Endodermal cell (in vitro differentiated cells): ENCODE measurements around the gene CAND1. TPM values are rescaled to one million over a fixed set of nuclear protein-coding genes. Genes with fewer than 3 reads are reported as not detected.

Experiments
- DNase-seq: peaks from one replicate; pipeline ENCODE4 v3.0.0-alpha.2; 2017
- H3K27ac ChIP-seq: 2 replicates; pipeline ENCODE4 v1.5.1; 2013; ENCODE audit warnings: mild to moderate bottlenecking, low read depth, low read length, moderate library complexity
- H3K27me3 ChIP-seq: 2 replicates; pipeline ENCODE4 v1.6.1; 2013; ENCODE audit warnings: mild to moderate bottlenecking, low read length, moderate library complexity; ENCODE audit not compliant: insufficient read depth, control insufficient read depth, poor library complexity, severe bottlenecking
- H3K36me3 ChIP-seq: 2 replicates; pipeline ENCODE4 v1.7.0; 2013; ENCODE audit warnings: mild to moderate bottlenecking, low read length, moderate library complexity; ENCODE audit not compliant: control insufficient read depth, insufficient read depth
- H3K4me1 ChIP-seq: one replicate; pipeline ENCODE4 v1.7.0; 2013; ENCODE audit warnings: low read length; ENCODE audit not compliant: control insufficient read depth, insufficient read depth
- H3K4me3 ChIP-seq: 2 replicates; pipeline ENCODE4 v1.5.1; 2013; ENCODE audit warnings: mild to moderate bottlenecking, low read length, moderate library complexity
- H3K9ac ChIP-seq: 2 replicates; pipeline ENCODE4 v1.6.1; 2013; ENCODE audit warnings: mild to moderate bottlenecking, low read length, moderate library complexity; ENCODE audit not compliant: poor library complexity, severe bottlenecking; ENCODE audit errors: extremely low read depth
- H3K9me3 ChIP-seq: 2 replicates; pipeline ENCODE4 v1.6.1; 2013; ENCODE audit warnings: mild to moderate bottlenecking, low read length, moderate library complexity; ENCODE audit not compliant: control insufficient read depth
- H3K27ac Mint-ChIP-seq: 2 replicates; pipeline ENCODE4 v1.8.0; 2020; ENCODE audit warnings: mixed read lengths
- H3K27me3 Mint-ChIP-seq: 2 replicates; pipeline ENCODE4 v1.8.0; 2021; ENCODE audit warnings: mild to moderate bottlenecking, mixed read lengths; ENCODE audit not compliant: insufficient read depth
- H3K36me3 Mint-ChIP-seq: 2 replicates; pipeline ENCODE4 v1.8.0; 2020; ENCODE audit warnings: low read depth, mixed read lengths
- H3K4me1 Mint-ChIP-seq: 2 replicates; pipeline ENCODE4 v1.8.0; 2020; ENCODE audit warnings: mixed read lengths
- H3K4me3 Mint-ChIP-seq: 2 replicates; pipeline ENCODE4 v1.8.0; 2020; ENCODE audit warnings: mild to moderate bottlenecking, moderate library complexity, mixed read lengths
- H3K9me3 Mint-ChIP-seq: 2 replicates; pipeline ENCODE4 v1.8.0; 2020; ENCODE audit warnings: mild to moderate bottlenecking, mixed read lengths
- WGBS, 2 experiments: methylation state at CpG; one replicate each; pipeline versions ENCODE4 v1.1.5 to v1.1.7; 2013; ENCODE audit warnings: missing lambda C conversion rate in 2 of 2, mixed read lengths in 1 of 2; ENCODE audit not compliant: insufficient coverage in 1 of 2, insufficient read length in 1 of 2; 5-methylcytosine and 5-hydroxymethylcytosine counted together
- total RNA-seq, 2 donors: library from RNA; stranded (reverse); fragmentation: NEBNext Ultra II Directional in 1 of 2; extraction: Animal tissue kit (Norgen Biotek cat#: 25700) in 1 of 2; gene quantifications; 2 replicates in 1 of 2; 3 replicates in 1 of 2; pipeline ENCODE4 v1.2.1, GENCODE V29; 2021
- TF ChIP-seq, protein P1 (sequence below): fragments of 200-600 bp; sonication (generic); conservative IDR thresholded peaks from 2 replicates; pipeline ENCODE4 v1.5.0; 2021; ENCODE audit warnings: antibody characterized with exemption, mild to moderate bottlenecking

The CAND1 gene
- total RNA-seq, 2 donors from 2014 or later: 207 to 259 TPM

DNA sequence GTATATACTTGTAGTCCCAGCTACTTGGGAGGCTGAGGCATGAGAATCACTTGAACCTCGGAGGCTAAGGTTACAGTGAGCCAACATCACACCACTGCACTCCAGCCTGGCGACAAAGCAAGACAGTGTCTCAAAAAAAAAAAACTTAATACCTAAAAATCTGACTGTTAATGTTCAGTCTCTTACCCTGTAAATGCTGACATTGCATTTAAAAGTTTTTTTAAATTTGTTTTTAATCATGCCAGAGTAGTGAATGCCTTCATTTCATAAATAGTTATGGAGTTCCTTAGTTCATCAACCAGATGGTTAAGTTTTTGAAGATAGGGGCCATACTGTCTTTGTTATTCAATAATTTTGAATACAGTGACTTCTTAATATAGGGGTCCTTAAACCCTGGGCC is 21.2 kb downstream of the CAND1 start:
- 94 to 98% methylated on average over 2 of the region's 2 CpGs for WGBS, 2 experiments
- peaks cover 58% of the 10 kb centered on the region for H3K36me3 Mint-ChIP-seq
- peaks cover 7% of the 10 kb centered on the region for H3K4me1 Mint-ChIP-seq
- H3K27me3 ChIP-seq: no peaks in the 10 kb centered on the region
- no peak overlapping the region for H3K9ac ChIP-seq
- H3K27ac Mint-ChIP-seq: no peak overlapping the region
- H3K4me1 ChIP-seq: no peaks in the 10 kb centered on the region
- peaks cover 66% of the 10 kb centered on the region for H3K36me3 ChIP-seq
- no peak overlapping the region for H3K4me3 ChIP-seq
- no peak overlapping the region for H3K27ac ChIP-seq
- no peaks in the 10 kb centered on the region for H3K9me3 ChIP-seq
- H3K4me3 Mint-ChIP-seq: no peak overlapping the region
- no peaks in the 10 kb centered on the region for H3K27me3 Mint-ChIP-seq
- DNase-seq: no peak
- H3K9me3 Mint-ChIP-seq: no peaks in the 10 kb centered on the region
- TF ChIP-seq, protein P1, sequence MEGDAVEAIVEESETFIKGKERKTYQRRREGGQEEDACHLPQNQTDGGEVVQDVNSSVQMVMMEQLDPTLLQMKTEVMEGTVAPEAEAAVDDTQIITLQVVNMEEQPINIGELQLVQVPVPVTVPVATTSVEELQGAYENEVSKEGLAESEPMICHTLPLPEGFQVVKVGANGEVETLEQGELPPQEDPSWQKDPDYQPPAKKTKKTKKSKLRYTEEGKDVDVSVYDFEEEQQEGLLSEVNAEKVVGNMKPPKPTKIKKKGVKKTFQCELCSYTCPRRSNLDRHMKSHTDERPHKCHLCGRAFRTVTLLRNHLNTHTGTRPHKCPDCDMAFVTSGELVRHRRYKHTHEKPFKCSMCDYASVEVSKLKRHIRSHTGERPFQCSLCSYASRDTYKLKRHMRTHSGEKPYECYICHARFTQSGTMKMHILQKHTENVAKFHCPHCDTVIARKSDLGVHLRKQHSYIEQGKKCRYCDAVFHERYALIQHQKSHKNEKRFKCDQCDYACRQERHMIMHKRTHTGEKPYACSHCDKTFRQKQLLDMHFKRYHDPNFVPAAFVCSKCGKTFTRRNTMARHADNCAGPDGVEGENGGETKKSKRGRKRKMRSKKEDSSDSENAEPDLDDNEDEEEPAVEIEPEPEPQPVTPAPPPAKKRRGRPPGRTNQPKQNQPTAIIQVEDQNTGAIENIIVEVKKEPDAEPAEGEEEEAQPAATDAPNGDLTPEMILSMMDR: no peak

DNA sequence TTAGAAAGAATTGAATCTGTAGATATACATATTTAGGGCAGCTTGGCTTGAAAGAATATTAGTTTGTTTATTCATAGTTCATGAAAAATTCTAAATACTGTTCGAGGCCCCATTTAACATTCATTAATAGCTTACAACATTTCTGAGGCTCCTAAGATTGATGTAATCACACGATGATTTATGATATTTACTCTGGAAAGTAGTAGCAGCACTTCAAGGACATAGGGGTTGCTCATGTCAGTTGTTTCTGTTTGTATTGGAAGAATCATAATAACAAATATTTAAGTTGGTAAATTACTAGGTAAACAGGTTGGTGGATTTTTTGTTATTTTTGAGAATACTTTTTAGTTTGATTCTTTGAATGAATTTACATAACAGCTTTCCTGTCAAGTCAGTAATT is 30.4 kb downstream of the CAND1 start:
- Histone ChIP-seq H3K27ac (no peak overlapping the region), H3K36me3 (peaks cover 81% of the 10 kb centered on the region), H3K27me3 (no peaks in the 10 kb centered on the region), H3K9me3 (no peaks in the 10 kb centered on the region), H3K4me1 (peaks cover 4% of the 10 kb centered on the region), H3K9ac (no peak overlapping the region), H3K4me3 (no peak overlapping the region)
- peaks cover 14% of the 10 kb centered on the region for H3K4me1 Mint-ChIP-seq
- H3K36me3 Mint-ChIP-seq: peaks cover 56% of the 10 kb centered on the region
- no peak for DNase-seq
- H3K27me3 Mint-ChIP-seq: no peaks in the 10 kb centered on the region
- H3K4me3 Mint-ChIP-seq: no peak overlapping the region
- H3K9me3 Mint-ChIP-seq: no peaks in the 10 kb centered on the region
- WGBS, 2 experiments: 92 to 100% methylated on average over 1 of the region's 2 CpGs
- no peak overlapping the region for H3K27ac Mint-ChIP-seq
- TF ChIP-seq, protein P1: no peak

DNA sequence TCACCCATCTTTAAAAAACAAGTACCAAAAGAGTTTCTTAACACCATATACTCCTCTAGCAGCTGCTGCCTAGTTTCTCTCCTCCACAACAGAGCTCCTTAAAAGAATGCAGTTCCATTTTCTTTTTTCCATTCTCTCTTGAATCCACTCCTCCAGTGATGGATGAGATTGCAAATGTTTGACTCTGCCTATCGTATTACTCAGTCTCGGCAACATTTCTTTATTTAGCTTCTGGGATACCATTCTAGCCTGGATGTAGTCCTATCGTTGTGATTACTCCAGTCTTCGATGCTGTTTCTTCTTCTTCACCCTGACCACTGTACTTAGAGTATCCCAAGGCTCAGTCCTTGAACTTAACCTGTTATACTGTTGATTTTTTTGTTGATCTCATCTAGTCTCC is 30.8 kb downstream of the CAND1 start:
- TF ChIP-seq, protein P1: no peak
- H3K4me3 Mint-ChIP-seq: no peak overlapping the region
- 95 to 96% methylated on average over 4 of the region's 4 CpGs for WGBS, 2 experiments
- peak overlapping the region; percentile 0 for H3K27ac Mint-ChIP-seq
- Histone ChIP-seq H3K27ac (no peak overlapping the region), H3K36me3 (peaks cover 81% of the 10 kb centered on the region), H3K4me3 (no peak overlapping the region), H3K4me1 (peaks cover 4% of the 10 kb centered on the region), H3K9ac (no peak overlapping the region), H3K9me3 (no peaks in the 10 kb centered on the region), H3K27me3 (no peaks in the 10 kb centered on the region)
- DNase-seq: no peak
- H3K36me3 Mint-ChIP-seq: peaks cover 54% of the 10 kb centered on the region
- H3K9me3 Mint-ChIP-seq: no peaks in the 10 kb centered on the region
- peaks cover 15% of the 10 kb centered on the region for H3K4me1 Mint-ChIP-seq
- no peaks in the 10 kb centered on the region for H3K27me3 Mint-ChIP-seq
